Erythroblast (primary cell): ENCODE data around the gene AKAP8L.

Source experiments
- GATA1 ChIP-seq: IDR thresholded peaks from 2 replicates; pipeline ENCODE4 v1.6.1; 2011; ENCODE audit warnings: low read depth, mild to moderate bottlenecking, control low read depth, low read length, moderate library complexity
- POLR2A ChIP-seq: IDR thresholded peaks from 2 replicates; pipeline ENCODE4 v1.6.1; 2011; ENCODE audit warnings: mild to moderate bottlenecking, low read length

DNA sequence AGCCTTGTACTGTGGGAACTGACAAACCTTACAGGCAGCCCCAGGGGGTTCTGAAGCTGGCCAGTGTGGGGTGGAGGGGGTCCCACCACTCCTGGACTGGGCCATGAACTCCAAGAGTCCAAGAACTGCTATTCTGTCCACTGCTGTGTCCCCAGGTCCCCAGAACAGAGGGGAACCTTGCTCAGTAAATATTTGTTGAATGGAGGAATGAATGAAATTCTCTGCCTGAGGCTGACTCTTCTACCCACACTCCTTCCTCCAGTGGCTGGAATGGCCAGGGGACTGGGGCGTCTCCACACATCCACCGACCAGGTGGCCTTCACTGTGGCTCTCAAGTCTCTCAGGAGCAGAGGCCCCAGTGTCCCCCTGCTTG is 19.3 kb upstream of the AKAP8L start:
- TF ChIP-seq GATA1: no peak
- no peak for TF ChIP-seq POLR2A
